DND-41 (cell line): Measurements from ENCODE around the gene STX1A.

ENCODE experiments used
- CTCF ChIP-seq: IDR thresholded peaks from 2 replicates; pipeline ENCODE4 v1.5.1; 2012; ENCODE audit warnings: borderline replicate concordance, low read length, moderate library complexity, mild to moderate bottlenecking; ENCODE audit not compliant: poor library complexity, severe bottlenecking; ENCODE audit errors: extremely low read depth
- EZH2 ChIP-seq: IDR thresholded peaks from 3 replicates; pipeline ENCODE4 v1.6.1; 2012; ENCODE audit warnings: borderline replicate concordance, low read depth, mild to moderate bottlenecking, moderate library complexity, low read length, inconsistent platforms; ENCODE audit not compliant: severe bottlenecking

GRCh38 chr7:73758581-73759138 is 39.2 kb upstream of the STX1A start:
- TF ChIP-seq EZH2 = no peak
- no peak for TF ChIP-seq CTCF
